KBM-7 (cell line): ENCODE measurements around the gene TAOK2.
"Not testable (repeated sequence)": the region's sequence is repeated elsewhere in the genome, so short reads cannot be mapped to it uniquely, and the experiment has no call there.

Experiments used
- DNase-seq: peaks from one replicate; pipeline ENCODE4 v3.0.0-alpha.2; 2015
- in situ Hi-C: fragments of 300-500 bp; cut with MboI; formaldehyde crosslinking; loops from 2 replicates; pipeline ENCODE4 v1.14.3; 2020; ENCODE audit warnings: low sequenced_read_pairs, low pct_unique_long_range_greater_than_20kb, mixed read lengths

Gene TAOK2

DNA sequence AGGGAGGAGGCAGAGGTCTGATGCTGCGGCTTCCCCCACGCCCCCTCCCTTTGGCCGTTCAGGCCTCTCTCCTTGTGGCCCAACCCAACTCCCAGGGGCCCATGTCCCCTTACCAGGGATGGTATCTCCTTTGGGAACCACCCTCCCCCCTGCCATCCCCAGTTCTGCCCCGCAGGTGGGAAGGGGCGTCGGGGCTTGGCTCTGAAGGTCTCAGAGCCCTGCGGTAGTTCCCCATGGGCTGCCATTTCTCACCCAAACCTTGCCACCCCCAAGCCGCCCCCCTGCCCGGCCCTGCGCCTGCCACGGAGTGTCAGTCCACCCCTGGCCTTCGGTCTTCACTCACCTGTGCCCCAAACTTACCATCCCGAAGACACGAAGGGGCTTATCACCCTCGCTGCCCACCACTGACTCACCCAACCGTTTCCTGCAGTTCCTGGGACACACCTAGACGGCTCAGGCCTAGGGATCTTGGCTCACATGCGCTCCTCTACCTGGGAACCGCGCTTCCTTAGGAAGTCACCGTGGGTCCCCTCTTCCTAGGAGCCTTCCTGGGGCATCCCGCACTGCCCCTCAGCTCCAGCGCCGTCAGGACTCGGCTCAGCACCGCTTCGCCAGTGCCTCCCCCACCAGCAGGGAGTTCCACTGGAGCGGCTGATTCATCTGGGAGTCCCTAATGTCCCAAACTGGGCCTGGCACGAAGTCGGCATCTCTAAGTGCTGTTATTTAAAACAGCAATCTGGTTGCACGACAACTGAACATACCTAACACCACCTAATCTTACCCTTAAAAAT, 38.2 kb downstream of the TAOK2 start:
- in situ Hi-C loops = loop anchor here (25.0 kb wide), 1 partner anchor 325 kb away; the partner anchor contains the start of gene QPRT
- DNase-seq = no peak

GRCh38 chr16:30012598-30012997, 38.9 kb downstream of the TAOK2 start:
- DNase-seq = not testable (repeated sequence)
- in situ Hi-C loops = loop anchor here (25.0 kb wide), 1 partner anchor 325 kb away; the partner anchor contains the start of gene QPRT

GRCh38 chr16:30015450-30015849, 41.8 kb downstream of the TAOK2 start:
- in situ Hi-C loops = loop anchor here (25.0 kb wide), 1 partner anchor 328 kb away; the partner anchor contains the start of gene QPRT
- DNase-seq = not testable (repeated sequence)

- DNase-seq = no peak
- in situ Hi-C loops = loop anchor here (25.0 kb wide), 1 partner anchor 329 kb away; the partner anchor contains the start of gene QPRT
These were observed 43.0 kb downstream of the TAOK2 start for GRCh38 chr16:30016555-30017276.

GRCh38 chr16:30017277-30017656, 43.6 kb downstream of the TAOK2 start:
- in situ Hi-C loops = loop anchor here (25.0 kb wide), 1 partner anchor 330 kb away; the partner anchor contains the start of gene QPRT
- DNase-seq = no peak

DNA sequence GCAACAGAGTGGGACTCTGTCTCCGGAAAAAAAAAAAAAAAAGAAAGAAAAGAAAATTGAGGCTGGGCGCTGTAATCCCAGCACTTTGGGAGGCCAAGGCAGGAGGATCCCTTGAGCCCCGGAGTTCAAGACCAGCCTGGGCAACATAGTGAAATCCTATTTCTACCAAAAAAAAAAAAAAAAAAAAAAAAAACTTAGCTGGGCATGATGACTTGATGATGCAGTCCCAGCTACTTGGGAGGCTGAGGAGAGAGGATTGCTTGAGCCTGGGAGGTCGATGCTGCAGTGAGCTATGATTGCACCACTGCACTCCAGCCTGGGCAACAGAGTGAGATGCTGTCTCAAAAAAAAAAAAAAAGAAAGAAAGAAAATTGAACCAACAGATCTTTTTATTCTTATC, 44.3 kb downstream of the TAOK2 start:
- in situ Hi-C loops = loop anchor here (25.0 kb wide), 1 partner anchor 331 kb away; the partner anchor contains the start of gene QPRT

DNA sequence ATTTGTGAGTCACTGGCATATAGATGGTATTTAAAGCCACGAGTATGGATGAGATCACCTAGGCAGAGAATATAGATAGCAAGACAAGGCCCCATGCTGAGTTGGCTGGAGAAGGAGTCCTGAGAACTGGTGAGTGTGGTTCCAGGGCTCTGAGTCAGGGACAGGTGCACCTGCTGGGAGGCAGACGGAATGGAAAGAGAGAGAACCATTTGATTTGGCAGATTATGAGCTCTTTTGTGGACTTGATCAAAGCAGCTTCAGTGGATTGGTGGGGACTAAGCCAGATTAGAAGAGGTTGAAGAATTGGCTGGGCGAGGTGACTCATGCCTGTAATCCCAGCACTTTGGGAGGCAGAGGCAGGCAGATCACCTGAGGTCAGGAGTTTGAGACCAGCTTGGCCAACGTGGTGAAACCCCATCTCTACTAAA, 45.1 kb downstream of the TAOK2 start:
- in situ Hi-C loops = loop anchor here (25.0 kb wide), 1 partner anchor 331 kb away; the partner anchor contains the start of gene QPRT
- no peak for DNase-seq

More for the DNA sequence above, 44.3 kb downstream of the TAOK2 start:
- DNase-seq = not testable (repeated sequence)

- DNase-seq = no peak
- in situ Hi-C loops = loop anchor here (25.0 kb wide), 1 partner anchor 336 kb away; the partner anchor contains the start of gene QPRT
These were observed 49.2 kb downstream of the TAOK2 start, which contains the start of gene C16orf92 for GRCh38 chr16:30022887-30023286. Gene C16orf92 (plus strand): TSS chr16:30023198. CDS start chr16:30023341, 143 bp downstream.

DNA sequence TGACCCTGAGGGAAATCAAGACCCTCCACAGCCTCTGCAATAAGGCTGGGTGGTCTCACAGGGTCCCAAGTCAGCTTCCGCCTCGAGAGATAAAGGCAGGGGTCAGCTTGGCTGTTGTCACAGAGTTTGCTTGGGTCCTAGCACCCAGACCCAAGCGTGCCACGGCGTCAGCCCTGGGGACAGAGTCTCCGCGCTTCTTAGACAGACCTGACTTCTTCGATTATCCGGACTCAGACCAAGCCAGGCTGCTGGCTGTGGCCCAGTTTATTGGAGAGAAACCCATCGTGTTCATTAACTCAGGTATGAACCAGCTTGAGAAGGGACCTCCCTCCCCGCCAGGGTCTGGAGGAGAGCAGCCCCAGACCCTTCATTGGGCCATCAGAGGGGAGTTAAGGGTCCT, 49.9 kb downstream of the TAOK2 start:
- no peak for DNase-seq
- in situ Hi-C loops = loop anchor here (25.0 kb wide), 1 partner anchor 336 kb away; the partner anchor contains the start of gene QPRT

DNA sequence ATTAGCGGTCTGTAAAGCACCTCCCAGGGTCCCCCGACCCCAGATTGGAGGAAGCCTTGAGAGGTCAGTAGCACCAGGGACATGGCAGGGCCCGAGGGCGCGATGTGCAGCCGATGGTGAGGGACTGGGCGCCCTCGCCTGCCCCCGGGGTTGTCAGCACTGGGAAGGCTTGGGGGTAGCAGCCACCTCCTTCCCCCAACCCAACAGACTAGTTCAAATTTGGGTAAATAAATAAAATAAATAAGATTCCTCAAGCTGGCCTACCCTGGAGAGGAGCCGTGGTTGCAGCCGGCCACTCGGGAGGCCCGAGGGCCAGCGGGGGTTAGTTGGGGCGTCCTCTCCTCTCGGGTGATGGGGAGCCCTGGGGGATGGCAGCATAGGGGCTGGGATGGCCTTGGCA, 50.8 kb downstream of the TAOK2 start:
- in situ Hi-C loops = loop anchor here (25.0 kb wide), 1 partner anchor 337 kb away; the partner anchor contains the start of gene QPRT
- DNase-seq = no peak

- DNase-seq = no peak
- in situ Hi-C loops = no loop called here
These were observed 51.5 kb downstream of the TAOK2 start for GRCh38 chr16:30025156-30025555.

DNA sequence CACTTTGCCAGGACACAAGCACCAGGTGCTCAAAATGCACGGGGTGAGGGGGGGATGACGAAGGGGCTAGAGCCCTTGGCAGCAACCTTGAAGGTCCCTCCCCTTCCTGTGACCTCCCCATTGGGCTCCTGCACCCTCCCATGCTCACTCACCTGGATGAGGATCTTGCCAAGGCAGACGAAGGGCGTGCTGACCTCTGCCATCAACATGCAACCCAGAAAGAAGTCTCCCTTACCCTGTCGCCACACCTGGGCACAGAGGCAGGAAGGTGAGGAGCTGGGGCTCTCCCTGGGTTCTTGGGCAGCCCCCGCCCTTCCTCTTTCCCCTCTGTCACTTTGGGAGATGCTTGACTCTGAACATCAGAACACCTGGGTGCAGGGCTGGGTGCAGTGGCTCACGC, 51.9 kb downstream of the TAOK2 start:
- DNase-seq = no peak
- in situ Hi-C loops = no loop called here

- in situ Hi-C loops = no loop called here
- DNase-seq = no peak
These were observed 52.8 kb downstream of the TAOK2 start for GRCh38 chr16:30026449-30026848.

DNA sequence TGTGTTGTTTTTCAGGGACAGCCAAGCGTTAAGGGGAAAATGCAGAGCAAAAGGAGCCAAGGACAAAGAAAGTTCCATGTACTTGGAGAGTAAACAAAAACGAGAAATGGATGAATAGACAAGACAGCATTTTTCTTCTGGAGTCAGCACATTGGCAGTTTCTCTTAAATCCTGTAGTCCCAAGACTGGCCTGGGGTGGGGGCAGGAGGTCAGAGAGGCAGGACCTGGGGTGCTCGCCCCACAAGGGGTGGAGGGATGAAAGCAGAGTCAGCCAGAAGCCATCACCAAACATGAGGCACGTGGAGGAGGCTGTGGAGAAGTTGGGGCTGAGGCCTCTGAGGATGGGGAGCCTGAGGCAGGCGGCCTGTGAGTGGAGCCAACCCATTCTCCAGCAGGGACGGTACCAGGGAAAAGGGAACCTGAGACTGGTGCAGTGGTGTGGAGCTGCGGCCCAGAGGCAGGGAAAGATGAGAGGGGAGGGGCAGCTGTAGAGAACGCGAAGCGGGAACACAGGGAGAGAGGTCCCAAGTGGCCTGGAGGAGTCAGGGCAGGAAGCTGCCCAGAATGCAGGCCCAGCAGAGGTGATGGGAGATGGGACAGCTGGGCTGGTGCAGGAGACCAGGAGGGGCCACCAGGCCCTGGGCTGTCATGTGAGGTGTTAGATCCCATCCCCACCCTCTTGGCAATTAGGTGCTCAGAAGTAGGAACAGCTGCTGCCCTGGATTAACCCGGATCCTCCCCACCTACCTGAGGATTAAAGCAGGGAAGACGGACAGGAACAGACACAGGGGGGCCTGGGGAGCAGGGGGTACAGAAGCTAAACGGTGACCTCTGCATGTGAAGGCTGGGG, 54.1 kb downstream of the TAOK2 start:
- DNase-seq = no peak
- in situ Hi-C loops = no loop called here

- in situ Hi-C loops = no loop called here
- peak; percentile 49 for DNase-seq
These were observed 54.9 kb downstream of the TAOK2 start for GRCh38 chr16:30028438-30029076.

DNA sequence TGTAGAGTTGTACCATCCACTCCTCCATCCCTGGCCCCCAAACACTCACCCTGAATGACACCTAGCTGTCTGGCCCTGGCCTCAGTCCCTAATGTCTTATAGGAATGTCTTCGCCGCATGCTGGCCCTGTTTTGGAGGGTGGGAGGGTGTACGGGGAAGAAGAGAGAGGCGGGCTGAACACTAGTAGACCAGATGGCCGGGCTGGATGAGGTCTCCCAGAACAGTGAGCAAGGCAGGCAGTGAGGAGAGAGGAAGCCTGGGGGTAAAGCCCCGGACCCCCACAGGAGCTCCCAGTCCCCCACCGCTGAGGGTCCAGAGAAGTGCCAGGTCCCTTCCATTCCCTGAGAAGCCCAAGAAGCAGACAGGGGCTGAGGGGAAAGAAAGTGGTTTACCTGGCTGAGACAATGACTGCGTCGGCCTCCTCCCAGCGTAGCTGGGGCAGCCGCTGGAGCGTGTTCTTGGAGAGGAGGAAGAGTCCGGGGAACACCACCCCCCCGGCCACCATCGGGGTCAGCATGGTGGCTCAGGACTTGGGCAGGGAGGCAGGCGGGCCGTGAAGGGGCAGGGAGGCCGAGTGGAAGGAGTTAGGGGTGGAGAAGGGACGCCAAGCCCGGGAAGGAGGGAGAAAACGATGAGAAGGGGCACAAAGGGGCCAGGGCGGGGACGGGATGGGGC, 56.5 kb downstream of the TAOK2 start:
- in situ Hi-C loops = no loop called here
- DNase-seq = no peak

DNA sequence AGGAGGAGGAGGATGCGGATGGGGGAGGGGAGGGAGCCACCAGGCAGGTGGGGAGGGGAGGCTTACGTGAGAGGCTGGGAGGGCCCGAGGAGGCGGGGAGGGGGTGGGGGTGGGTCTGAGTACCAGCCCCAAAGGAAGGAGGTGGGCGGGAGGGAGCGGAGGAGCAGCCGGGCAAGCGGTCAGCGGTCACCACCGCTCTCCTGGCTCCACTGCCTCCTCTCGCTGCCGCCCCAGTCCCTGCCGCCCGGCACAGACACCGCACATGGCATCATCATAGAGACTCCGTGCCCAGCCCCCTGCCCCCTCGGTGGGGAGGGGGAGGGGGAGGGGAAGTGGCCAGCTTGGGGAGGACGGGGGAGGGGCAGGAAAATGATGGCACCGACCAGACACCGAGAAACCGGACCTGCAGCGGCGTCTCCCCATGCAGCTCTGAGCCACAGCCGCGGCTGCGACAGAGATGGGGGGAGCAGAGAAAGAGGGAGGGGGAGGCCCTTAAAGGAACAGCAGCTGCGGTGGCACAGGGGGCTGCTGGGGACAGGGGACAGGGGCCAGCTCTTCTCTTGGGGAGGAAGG, 57.3 kb downstream of the TAOK2 start, which contains the start of gene TLCD3B:
Gene TLCD3B (minus strand): TSS at position 431 of the 573 bp plus-strand sequence. CDS start 744 bp downstream, outside the sequence.
- no peak for DNase-seq
- in situ Hi-C loops = no loop called here
